SK-N-MC (cell line): ENCODE results near the gene COA4.

ENCODE experiments used
- DNase-seq: peaks from one replicate; pipeline ENCODE4 v3.0.0-alpha.2; 2011; ENCODE audit warnings: low read depth, low spot score
- H3K27ac ChIP-seq: fragments of 200-600 bp; sonication (generic); 2 replicates; pipeline ENCODE4 v1.5.1; 2016; ENCODE audit warnings: mixed run types
- H3K36me3 ChIP-seq: fragments of 200-600 bp; sonication (generic); 2 replicates; pipeline ENCODE4 v1.6.1; 2017; ENCODE audit warnings: antibody characterized with exemption, low read length, mixed read lengths; ENCODE audit not compliant: insufficient read depth
- H3K4me3 ChIP-seq: fragments of 200-600 bp; sonication (generic); 2 replicates; pipeline ENCODE4 v1.5.1; 2016
- H3K9ac ChIP-seq: fragments of 200-600 bp; sonication (generic); 2 replicates; pipeline ENCODE4 v1.8.0; 2017; ENCODE audit warnings: mixed run types, mixed read lengths; ENCODE audit not compliant: insufficient read length
- H3K9me3 ChIP-seq: fragments of 200-600 bp; sonication (generic); 2 replicates; pipeline ENCODE4 v1.6.1; 2017; ENCODE audit warnings: low read depth, mild to moderate bottlenecking, antibody characterized with exemption, low read length, moderate library complexity, mixed read lengths
- EZH2 ChIP-seq: fragments of 200-600 bp; sonication (generic); IDR thresholded peaks from one replicate; pipeline ENCODE4 v1.6.1; 2017; ENCODE audit warnings: antibody characterized with exemption
- FOXP2 ChIP-seq: optimal IDR thresholded peaks from 2 replicates; pipeline ENCODE3; 2011; ENCODE audit warnings: mild to moderate bottlenecking, moderate library complexity; ENCODE audit not compliant: insufficient read depth; ENCODE audit errors: extremely low read length, control extremely low read depth
- POLR2AphosphoS5 ChIP-seq: IDR thresholded peaks from 2 replicates; pipeline ENCODE4 v1.6.1; 2012; ENCODE audit warnings: mild to moderate bottlenecking, low read depth, low read length, borderline replicate concordance

COA4 gene

DNA sequence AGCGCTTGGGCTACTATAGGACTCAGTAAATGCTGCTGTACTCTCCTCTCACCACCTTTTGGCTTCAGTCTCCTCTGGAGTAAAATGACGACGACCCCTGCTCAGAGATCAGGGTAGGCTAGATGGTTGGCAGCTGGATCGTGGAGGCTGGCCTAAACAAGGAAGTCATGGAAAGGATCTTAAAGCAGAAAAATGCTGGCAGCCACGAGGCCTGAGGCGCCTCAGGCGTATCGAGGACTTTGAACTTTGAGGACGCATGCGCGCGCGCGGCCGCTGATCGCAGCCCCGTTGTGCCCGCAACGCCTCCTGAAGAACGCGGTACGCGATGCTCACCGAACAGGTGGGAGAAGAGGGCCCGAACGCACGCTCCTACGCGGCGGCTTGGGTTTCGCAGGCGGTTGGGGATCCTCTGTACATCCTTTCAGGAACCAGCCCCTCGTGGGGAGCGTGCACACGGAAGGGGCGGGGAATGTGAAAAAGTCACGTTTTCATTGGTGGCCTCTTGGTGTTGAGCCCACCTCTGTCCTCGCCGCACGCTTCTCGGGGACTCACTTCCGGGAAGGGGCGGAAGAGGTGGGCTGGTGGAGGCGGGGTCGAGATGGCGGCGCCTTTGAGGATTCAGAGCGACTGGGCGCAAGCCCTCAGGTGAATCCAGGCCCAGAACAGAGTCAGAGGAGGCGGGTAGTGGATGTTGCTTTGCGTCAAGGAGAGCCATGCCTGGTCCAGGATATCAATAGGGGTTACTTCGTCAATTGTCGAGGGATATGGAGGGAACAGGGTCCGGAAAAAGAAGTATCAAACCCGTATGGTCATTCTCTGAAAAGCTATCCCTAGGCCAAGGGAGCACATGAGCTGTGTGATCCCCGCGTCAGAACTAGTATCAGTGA, at the start of gene COA4, which contains the start of gene PAAF1:
TSS of gene COA4 (minus strand) at position 423 of the 887 bp plus-strand sequence. CDS start 3,468 bp downstream, outside the sequence.
TSS of gene PAAF1 (plus strand) at position 576 of the 887 bp plus-strand sequence. CDS start at position 599, 23 bp downstream.
- peak; percentile 91 for DNase-seq
- TF ChIP-seq FOXP2 (no peak), POLR2AphosphoS5 (peak; percentile 92)
- peak within 1 kb of the TSS; percentile 99 for H3K27ac ChIP-seq
- no peaks in the 10 kb centered on the region for H3K9me3 ChIP-seq
- H3K36me3 ChIP-seq = peaks cover 43% of the 10 kb centered on the region
- peak within 1 kb of the TSS; percentile 94 for H3K9ac ChIP-seq
- H3K4me3 ChIP-seq = peak within 1 kb of the TSS; percentile 88

DNA sequence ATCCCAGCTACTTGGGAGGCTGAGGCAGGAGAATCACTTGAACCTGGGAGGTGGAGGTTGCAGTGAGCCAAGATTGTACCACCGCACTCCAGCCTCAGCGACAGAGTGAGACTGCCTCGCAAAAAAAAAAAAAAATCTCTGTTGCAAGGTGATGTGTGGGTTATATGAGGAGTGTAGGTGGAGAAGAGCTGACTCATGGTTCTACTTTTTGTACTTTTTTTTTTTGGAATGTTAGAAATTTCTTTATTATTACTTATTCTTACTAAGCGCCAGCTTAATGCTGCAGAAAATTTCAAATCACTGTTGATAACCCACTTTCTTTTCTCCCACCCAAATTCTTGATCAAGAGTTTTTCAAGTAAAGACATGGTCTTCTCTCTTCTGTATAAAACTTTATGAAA, 44.5 kb upstream of the COA4 start:
- DNase-seq = no peak
- H3K4me3 ChIP-seq = no peak overlapping the region
- H3K36me3 ChIP-seq = peaks cover 29% of the 10 kb centered on the region
- no peaks in the 10 kb centered on the region for H3K9me3 ChIP-seq
- H3K27ac ChIP-seq = no peak overlapping the region
- H3K9ac ChIP-seq = no peak overlapping the region
- no peak for TF ChIP-seq POLR2AphosphoS5

GRCh38 chr11:73916435-73916834, 39.8 kb upstream of the COA4 start:
- TF ChIP-seq EZH2 = no peak
- no peak for TF ChIP-seq POLR2AphosphoS5
- TF ChIP-seq FOXP2 = no peak
- no peak for DNase-seq

GRCh38 chr11:73914284-73914683, 37.6 kb upstream of the COA4 start:
- peaks cover 44% of the 10 kb centered on the region for H3K36me3 ChIP-seq
- DNase-seq = no peak
- TF ChIP-seq EZH2 (no peak), POLR2AphosphoS5 (no peak), FOXP2 (no peak)
- no peaks in the 10 kb centered on the region for H3K9me3 ChIP-seq
- H3K27ac ChIP-seq = no peak overlapping the region
- H3K4me3 ChIP-seq = no peak overlapping the region
- H3K9ac ChIP-seq = no peak overlapping the region

More at GRCh38 chr11:73916435-73916834, 39.8 kb upstream of the COA4 start:
- Histone ChIP-seq H3K9ac (no peak overlapping the region), H3K36me3 (peaks cover 41% of the 10 kb centered on the region), H3K4me3 (no peak overlapping the region), H3K9me3 (no peaks in the 10 kb centered on the region), H3K27ac (no peak overlapping the region)

GRCh38 chr11:73913472-73913871, 36.8 kb upstream of the COA4 start:
- TF ChIP-seq POLR2AphosphoS5 (no peak), EZH2 (no peak), FOXP2 (no peak)
- H3K4me3 ChIP-seq = no peak overlapping the region
- H3K27ac ChIP-seq = no peak overlapping the region
- peaks cover 38% of the 10 kb centered on the region for H3K36me3 ChIP-seq
- no peak overlapping the region for H3K9ac ChIP-seq
- no peaks in the 10 kb centered on the region for H3K9me3 ChIP-seq
- DNase-seq = no peak

DNA sequence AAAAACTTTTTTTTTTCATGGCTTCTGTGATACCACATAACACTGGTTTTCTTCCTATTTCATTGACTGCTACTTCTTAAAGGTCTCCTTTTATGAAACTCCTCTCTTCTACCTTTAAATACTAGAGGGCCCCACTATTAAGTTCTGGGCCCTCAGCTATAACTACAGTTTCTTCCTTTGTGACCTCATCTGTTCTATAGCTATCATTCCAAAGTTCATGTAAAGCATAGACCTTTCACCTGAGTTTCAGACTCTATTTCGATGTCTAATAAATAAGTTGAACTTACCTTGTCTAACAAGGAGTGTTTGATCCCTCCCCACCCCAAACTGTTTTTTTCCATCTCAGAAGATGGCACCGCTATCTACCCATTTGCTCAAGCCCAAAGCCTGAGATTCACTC, 35.4 kb upstream of the COA4 start:
- no peak for DNase-seq
- H3K36me3 ChIP-seq = peaks cover 29% of the 10 kb centered on the region; the same call in 1 of the 2 replicates
- TF ChIP-seq FOXP2 (no peak), POLR2AphosphoS5 (no peak), EZH2 (no peak)
- no peak overlapping the region for H3K27ac ChIP-seq
- no peak overlapping the region for H3K9ac ChIP-seq
- no peaks in the 10 kb centered on the region for H3K9me3 ChIP-seq
- no peak overlapping the region for H3K4me3 ChIP-seq

DNA sequence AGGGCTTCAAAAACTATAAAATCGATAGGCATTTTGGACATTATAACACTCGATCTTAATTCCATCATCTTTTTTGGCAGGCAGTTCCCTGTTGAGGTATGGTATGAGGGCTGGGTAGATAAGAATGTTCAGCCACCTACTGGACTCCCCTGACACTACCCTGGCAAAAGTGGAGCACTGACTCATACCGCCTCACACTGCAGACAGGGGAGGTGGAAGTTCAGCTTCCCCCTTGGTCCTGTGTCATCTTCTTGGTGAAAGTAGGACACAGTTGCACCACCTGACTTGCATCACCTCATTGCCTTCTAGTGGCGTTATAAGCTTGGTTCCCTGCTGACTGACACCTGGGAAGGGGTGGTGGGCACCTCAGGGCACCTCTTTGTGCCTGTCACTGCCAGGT, 30.5 kb upstream of the COA4 start:
- Histone ChIP-seq H3K4me3 (no peak overlapping the region), H3K9me3 (no peaks in the 10 kb centered on the region), H3K36me3 (peaks cover 19% of the 10 kb centered on the region; the same call in 1 of the 2 replicates), H3K9ac (no peak overlapping the region), H3K27ac (no peak overlapping the region)
- TF ChIP-seq FOXP2 (no peak), EZH2 (no peak), POLR2AphosphoS5 (no peak)
- DNase-seq = no peak

DNA sequence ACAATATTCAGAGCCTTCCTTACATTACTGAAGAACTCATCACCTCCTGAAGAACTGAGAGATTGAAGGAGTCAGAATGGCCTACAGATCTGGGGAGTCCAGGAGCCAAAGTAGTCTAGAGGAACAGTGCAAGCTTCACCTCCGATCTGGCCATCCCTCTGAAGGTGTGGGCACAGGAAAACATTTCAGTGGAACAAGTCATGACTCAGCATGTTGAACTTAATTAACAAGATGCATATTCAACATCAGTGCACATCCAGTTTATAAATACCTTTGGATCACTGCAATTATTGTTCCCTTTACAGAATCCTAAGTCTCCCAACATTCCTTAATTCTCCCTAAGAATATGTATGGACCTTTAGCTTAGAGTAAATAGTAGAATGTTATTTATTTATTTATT, 25.7 kb upstream of the COA4 start:
- no peak for DNase-seq
- Histone ChIP-seq H3K4me3 (no peak overlapping the region), H3K27ac (no peak overlapping the region), H3K9ac (no peak overlapping the region), H3K36me3 (peaks cover 13% of the 10 kb centered on the region), H3K9me3 (no peaks in the 10 kb centered on the region)
- TF ChIP-seq FOXP2 (no peak), EZH2 (no peak), POLR2AphosphoS5 (no peak)

DNA sequence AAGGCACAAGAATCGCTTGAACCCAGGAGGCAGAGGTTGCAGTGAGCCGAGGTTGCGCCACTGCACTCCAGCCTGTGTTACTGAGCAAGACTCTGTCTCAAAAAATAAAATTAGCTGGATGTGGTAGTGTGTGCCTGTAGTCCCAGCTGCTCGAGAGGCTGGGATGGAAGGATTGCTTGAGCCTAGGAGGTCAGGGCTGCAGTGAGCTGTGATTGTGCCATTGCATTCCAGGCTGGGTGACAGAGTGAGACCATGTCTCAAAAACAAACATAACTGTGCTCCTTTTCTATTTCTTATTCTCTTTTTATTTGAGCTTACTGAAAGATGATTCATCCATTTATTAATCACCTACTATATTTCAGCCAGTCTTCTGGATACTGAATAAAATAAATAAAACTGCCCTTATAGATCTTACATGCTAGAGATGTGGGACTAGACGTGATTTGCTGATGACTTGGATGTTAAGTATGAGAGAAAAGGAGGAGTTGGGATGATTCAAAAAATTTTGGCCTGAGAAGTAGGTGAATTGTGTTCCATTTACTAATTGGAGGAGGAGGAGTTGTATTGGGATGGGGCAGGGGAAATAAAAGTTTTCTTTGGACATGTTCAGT, 18.2 kb upstream of the COA4 start:
- no peaks in the 10 kb centered on the region for H3K9me3 ChIP-seq
- H3K27ac ChIP-seq = no peak overlapping the region
- TF ChIP-seq POLR2AphosphoS5 (no peak), EZH2 (no peak), FOXP2 (no peak)
- no peak for DNase-seq
- no peak overlapping the region for H3K9ac ChIP-seq
- H3K4me3 ChIP-seq = no peak overlapping the region
- peaks cover 11% of the 10 kb centered on the region for H3K36me3 ChIP-seq
